GM18870 (cell line): ENCODE measurements around the gene PREX1.
"Not testable (repeated sequence)": the region's sequence is repeated elsewhere in the genome, so short reads cannot be mapped to it uniquely, and the experiment has no call there.

Experiments
- ATAC-seq: cut with Tn5 transposase; IDR thresholded peaks from one replicate; pipeline ENCODE4 v1.9.1; 2021; ENCODE audit warnings: moderate library complexity; ENCODE audit not compliant: unreplicated experiment

The PREX1 gene

DNA sequence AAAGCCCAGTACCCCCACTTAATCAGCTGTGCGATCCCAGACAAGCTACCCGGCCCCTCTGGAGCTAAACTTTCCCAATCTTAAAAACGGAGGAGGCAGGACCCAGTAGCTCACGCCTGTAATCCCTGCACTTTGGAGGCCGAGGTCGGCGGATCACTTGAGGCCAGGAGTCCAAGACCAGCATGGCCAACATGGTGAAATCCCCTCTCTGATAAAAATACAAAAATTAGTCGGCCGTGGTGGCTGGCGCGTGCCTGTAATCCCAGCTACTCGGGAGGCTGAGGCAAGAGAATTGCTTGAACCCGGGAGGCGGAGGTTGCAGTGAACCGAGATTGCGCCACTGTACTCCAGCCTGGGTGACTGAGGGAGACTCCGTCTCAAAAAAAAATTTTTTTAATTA lies 1.3 kb downstream of the PREX1 start:
- not testable (repeated sequence) for ATAC-seq

DNA sequence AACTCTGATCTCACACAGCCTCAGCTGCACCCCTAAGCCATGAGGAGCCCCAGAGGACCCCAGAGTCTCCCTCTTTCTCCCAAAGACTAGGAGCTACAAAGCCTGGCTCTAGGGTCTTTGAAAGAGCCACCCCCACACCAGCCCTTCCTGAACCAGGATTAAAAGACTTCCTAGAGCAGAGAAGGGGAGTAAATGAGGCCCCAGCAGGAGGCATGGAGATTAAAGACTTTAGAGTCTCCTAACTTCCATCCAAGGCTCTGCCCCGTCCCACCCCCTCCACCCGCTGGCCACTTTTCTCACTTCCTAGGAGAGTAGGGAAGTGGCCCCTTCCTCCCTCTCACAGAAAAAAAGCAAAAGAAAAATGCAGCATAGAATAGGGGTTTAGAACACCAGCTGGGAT lies 1.7 kb downstream of the PREX1 start:
- no peak for ATAC-seq

DNA sequence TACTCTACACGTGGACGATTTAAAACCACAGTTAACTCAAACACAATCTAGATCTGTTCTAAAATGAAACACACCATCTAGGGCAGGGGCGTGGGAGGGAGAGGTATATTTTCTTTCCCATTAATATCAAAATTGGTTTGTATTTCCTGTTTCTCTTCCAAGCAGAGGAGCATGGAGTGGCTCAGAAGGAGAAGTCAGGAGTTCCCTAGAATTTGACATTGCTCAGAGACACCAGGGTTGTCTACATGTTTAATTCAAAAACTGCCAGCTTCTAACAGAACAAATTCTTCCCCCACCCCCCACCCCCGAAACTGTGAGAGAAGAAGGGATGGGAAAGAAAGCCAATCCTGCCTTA lies 2.3 kb downstream of the PREX1 start:
- ATAC-seq: no peak

DNA sequence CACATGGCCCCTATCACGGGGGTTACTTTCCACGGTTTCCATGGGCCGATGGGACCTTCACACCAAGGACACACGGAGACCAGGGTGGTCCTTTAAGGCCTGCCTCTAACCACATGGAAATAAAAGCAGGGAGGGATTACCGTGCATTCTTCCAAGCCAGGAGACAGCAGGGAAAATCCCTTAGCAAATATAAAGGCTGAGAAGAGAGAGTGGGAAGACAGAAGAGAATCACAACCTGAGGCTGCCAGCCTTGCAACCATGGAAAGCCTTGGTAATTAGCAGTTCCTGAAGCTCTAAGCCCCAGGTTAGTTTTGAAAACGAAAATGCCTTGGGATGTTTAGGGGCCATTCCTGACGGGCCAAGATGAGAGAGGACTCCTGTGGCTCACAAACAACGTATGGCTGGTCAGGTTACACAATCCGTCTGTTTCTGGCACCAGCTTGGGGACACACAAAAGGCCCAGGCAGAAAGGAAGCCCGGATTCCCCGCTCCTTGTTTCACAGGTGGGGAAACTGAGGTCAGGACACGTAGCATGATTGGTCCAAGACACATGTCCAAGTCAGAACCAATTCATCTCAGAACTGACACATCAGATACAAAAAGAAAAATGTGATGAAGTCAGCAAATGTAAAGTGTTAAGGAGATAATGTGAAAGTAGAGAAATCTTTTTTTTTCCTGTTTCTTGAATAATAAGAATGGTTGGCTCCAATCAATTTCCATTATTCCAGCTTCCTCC lies 2.8 kb downstream of the PREX1 start:
- ATAC-seq: no peak

DNA sequence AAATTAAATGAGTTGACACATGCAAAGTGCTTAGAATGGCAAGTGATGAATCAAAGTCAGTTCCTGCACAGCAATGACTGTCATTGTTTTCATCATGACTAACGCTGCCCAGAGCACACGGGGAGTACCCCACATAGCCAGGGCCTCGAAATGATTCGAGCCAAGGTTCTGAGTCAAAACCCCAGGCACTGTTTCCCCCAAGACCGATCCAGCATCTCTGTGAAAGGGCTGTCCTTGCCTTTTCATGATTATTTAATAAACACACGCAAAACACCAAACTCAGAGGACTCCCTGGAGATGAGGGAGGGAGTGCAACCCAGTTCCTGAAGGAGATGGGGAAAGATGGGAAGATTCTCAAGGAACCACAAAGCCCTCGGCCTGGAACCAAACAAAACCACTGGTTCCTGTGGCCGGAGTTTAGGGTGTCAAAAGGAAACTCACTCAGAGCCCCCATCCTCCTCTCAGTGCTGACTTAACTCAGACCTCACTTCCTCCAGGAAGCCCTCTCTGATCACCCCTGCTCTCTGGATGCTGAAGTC lies 3.8 kb downstream of the PREX1 start:
- no peak for ATAC-seq

DNA sequence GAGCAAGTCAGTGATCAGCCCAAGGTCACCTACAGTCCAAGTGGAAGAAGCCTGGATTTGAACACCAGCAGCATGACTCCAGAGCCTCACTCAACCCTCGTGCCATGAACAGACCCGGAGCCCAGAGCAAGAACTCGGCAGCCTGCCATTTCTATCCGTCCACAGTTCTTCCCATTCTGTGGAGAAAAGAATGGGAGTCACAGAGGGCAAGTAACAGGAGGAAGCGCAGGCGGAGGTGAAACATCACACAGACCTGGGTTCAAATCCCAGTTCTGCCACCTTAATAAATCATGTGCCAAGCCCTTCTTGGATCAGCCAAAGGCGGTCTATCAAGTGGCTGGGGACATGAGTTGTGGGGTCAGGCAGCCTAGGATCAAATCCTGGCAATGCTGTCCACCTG lies 4.3 kb downstream of the PREX1 start:
- no peak for ATAC-seq

DNA sequence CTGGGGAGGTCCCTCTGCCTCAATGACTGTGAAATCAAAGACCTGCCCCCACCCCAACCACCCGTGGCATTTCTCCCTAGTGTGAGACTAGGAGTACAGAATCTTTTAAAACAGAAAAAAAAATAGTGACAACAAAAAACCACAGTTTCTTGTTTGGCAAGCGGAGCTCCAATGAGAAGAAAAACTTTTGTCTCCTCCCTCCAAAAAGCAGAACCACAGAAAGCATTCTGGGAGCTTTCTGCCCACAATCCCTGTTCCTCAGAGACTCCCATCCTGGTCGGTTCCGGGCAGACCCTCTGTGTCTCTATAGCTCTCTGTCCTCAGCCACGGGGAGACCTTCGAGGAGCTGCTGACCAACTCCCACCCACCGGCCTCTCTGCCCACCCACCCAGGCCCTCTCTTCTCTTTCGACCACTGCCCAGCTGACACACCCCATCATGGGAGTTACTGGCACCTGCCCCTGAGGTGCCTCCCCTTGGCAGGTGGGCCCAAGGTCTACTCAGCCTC lies 4.9 kb downstream of the PREX1 start:
- ATAC-seq: no peak

DNA sequence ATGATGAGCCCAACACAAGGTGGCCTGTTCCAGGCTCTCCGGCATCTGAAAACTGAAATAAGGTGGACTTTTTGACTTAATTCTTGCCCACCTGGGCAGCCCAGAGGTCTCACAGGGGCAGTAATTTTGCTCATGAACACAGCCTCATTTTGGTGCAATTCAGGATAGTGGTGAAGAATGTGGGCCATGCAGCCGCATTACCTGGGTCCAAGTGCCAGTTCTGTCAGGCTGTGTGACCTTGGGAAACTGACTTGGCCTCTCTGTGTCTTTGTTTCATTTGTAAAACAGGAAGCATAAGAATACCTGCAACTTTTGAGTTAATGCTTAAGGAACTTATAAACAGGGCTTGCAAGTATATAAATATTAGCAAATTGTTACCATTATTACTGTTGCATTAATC lies 5.6 kb downstream of the PREX1 start:
- no peak for ATAC-seq

DNA sequence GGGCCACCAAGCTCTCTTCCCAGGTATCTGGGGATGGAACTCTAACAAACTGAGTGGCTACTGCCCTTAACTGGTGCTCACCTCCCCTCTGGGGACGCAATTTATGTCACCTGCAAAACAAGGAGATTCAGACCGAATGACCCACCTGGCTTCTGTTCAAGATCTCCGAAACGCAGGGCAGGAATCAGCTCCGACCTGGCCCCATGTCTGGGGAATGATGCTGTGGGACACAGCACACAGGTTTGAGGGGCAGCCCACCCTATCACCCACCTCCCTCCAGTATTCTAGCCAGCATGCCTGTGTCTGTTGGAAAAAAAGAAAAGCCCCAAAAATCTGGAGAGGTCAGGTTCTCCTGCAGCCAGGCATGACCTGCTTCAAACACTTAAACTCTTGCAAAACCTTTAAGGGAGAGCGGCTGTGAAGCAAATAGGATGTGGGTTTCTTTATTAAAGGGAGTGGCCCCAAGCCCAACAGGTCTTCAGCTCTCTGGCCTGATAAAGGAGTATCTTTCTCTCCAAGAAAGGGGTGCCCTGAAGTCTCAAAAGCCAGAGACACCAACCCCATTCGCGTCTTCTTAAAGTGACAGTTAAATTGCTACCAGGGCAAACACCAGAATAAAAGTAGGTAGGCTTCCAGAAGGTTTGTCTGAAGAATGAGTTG lies 6.4 kb downstream of the PREX1 start:
- ATAC-seq: no peak

DNA sequence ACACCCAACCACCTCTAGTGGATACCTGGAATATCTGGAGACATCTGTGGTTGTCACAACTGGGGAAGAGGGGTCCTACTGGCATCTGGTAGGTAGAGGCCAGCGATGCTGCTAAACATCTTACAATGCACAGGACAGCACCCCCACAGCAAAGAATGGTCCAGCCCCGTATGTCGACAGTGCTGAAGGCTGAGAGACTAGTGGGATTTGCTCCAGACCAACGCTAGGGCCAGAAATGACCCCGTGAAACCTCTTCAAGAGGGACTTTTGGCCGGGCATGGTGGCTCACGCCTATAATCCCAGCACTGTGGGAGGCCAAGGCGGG lies 7.2 kb downstream of the PREX1 start:
- no peak for ATAC-seq

DNA sequence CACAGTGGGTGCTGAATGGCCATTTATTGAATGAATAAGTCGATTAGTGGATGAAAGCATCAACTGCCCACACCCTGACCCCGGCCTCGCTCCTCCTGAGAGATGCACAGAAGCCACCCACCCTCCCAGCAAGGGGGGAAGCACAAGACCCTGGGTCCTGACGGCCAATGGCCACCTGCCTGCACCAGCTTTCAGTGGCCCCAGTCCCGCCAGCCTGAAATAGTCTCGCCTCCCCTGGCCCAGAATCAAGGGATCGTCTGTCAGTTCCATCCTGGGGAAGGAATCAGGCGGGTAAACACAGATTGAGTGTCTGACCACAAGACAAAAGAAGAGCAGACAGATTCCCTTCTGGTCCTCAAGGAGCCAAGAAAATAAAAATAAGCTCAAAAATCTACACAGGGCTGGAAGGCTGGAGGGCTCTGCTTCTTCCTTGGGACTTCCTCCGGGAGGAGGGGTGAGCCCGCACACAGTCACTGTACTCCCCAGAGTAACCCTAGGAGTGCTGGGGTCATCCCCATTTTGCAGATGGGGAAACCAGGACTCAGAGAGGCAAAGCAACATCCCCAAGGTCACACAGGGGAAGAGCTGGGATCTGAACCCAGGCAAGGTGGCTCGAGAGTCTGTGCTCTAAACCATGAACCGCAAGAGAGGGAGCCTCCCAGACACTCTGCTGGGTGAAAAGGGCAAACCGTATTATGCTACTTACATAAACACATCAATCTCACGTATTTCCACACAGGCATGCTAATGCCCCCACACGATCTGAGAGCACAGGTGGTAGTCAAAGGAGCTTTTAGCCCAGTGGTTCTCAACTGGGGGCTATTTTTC lies 7.8 kb downstream of the PREX1 start:
- no peak for ATAC-seq

DNA sequence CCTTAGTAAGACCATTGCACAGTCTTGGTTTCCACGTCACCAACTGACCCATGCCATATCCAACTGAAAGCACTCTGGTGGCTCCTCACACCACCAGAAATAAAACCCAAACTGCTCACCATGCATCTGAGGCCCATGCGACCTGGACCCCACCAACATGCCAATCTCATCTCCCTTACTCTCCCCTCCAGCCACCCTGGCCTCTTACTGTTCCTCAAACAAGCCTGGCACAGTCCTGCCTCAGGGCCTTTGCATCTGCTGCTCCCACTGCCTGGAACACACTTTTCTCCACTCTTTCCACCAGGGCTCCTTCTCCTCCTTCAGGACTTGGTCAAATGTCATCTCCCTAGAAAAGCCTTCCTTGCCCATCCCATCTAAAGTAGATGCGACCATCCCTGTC lies 8.7 kb downstream of the PREX1 start:
- no peak for ATAC-seq

DNA sequence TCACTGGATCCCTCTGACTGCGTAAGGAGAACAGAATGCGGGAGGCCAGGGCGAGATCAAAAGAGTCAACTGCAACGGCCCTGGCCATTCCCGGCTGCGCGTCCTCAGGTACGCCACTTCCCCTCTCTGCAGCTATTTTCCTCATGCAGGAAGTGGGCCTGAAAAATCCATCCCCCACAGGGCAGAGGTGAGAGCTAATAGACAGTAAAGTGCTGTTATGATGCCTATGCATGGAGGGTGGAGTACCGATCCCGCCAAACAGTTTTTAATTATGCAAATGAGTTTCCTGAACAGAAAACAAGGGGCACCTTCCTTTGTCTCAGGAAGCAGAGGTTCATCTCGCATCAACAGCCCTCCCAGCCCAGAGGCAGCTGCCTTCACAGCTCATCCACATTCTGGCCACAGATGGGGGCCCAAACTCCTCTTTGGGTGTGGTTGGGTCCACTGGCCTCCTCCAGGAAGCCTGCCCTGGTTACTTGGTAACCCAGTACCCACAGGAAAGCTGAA lies 9.3 kb downstream of the PREX1 start:
- ATAC-seq: no peak

DNA sequence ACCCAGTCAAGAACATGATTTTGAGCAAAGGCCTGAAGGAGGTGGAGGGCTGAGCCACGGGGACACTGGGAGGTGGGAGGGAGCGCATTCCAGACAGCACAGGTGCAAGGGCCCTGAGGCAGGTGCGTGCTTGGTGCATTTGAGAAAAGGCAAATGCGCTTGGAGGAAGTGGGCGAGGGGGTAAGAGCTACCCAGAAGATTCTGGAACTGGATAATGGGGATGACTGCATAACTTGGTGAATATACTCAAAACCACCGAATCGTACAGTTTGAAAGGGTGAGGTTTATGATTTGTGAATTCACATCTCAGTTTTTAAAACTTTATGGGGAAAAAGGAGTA lies 9.8 kb downstream of the PREX1 start:
- no peak for ATAC-seq

DNA sequence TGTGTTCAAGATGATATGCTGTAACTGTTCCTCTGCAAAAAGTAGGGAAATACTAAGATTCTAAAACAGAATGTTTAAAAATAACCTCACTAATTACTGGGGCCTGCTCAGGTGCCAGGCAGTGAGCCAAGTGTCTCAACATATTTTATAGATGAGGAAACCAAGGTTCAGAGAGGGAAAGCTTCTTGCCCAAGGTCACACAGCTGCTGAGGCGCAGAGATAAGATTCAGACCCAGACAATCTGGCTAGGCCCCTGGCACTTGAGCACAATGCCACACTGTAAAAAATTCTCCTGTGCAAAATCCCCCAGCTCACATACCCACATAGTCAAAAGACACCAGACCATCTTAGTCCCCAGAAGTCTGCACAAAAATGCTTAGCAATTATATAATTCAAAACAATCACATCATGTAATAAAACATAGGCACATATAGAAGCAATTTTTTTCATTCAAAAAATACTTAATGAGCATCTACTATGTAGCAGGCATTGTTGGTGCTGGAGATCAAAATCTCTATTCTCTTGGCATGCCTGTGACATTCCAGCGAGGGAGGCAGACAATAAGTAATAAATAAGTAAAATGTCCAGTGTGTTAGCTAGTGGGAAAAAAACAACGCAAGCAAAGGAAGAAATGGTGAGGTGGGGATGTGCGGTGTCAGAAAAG lies 10.3 kb downstream of the PREX1 start:
- ATAC-seq: no peak

DNA sequence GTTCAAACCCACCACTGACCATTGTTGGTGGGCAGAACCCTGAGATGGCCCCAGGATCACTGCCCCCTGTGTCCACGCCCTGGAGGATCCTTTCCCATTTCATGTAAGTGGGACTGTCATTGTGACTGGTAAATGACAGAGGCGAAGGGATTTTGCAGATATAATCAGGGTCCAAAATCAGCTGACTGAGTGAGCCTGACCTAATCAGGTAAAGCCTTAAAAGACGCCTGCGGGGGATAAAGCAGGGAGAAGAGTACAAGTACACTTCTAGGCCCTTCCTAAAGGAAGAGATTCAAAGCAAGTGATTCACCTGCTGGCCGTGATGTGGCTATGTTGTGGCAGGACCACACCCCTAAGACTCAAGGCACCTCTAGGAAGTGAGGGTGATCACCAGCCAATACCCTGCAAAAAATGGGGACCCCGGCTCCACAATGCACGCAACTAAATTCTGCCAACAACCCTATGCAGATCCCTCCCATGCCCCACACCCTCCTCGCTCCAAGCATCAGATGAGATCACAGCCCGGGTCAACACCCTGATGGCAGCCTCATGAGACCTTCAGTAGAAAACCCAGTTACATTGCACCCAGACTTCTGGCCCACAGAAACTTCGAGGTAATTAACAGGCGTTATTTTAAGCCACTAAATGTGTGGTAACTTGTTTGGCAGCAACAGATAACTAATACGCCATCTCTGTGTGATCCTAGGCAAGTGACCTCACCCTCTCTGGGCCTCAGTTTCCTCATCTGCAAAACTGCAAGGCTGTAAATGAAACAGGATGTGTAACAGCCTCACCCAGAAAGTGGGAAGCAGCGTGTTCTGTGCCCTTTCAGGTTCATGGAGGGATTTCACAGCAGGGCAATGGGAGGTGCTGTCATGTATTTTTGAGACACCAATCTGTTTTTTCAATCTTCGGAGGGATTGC lies 11.3 kb downstream of the PREX1 start:
- no peak for ATAC-seq

DNA sequence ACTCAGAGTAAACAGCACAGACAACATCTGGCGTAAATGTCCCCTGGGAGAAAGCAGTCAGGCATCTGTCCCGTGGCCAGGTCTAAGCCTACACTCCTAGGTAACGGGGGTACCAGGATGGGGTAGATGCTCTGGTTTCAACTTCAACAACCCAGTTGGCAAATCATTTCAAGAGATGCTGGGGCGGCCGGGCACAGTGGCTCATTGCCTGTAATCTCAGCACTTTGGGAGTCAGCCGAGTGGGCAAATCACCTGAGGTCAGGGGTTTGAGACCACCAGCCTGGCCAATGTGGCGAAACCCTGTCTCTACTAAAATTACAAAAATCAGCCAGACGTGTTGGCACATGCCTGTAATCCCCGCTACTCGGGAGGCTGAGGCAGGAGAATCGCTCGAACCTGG lies 12.3 kb downstream of the PREX1 start:
- ATAC-seq: no peak

DNA sequence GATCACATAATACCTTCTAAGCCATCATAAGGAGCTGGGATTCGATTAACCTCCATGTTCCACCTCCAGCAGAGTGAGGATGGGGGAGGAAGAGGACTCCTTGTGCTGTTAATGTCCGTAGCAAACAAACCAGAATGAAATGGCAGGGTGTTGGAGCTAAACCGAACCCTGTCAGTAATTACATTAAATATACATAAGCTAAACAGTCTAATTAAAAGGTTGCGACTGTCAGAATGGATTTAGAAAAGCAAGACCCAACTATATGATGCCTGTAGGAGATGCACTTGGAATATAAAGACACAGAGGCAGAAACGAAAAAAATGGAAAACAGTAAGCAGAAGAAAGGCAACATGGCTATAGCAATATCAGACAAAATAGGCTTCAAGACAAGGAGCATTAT lies 13.2 kb downstream of the PREX1 start:
- no peak for ATAC-seq

DNA sequence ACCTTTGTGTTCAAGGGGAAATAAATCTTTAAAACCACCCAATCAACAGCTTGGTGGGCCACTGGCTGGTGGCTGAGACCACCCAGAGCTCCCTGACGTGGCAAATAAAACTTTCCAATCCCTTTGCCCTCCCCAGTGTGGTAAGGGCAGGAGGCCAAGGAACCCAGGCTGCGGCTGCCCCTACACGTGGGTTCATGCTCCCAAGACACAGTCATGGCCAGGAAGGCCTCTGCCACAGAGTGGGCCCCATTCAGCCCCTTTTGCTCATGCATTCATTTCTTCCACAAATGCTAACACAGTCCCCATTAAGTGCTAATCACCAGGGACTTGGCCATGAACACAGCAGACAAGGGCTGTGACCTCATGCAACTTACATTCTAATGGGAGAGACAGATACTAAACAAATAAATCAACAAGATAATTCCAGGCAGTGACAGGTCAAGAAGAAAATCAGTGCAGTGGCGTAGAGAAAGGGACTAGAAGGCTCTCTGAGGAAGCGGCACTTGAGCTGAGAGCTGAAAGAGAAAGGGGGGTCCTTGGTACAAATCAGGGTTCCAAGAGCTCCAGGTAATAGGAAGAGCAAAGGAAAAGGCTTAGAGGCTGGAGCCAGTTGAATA lies 13.8 kb downstream of the PREX1 start:
- ATAC-seq: no peak

DNA sequence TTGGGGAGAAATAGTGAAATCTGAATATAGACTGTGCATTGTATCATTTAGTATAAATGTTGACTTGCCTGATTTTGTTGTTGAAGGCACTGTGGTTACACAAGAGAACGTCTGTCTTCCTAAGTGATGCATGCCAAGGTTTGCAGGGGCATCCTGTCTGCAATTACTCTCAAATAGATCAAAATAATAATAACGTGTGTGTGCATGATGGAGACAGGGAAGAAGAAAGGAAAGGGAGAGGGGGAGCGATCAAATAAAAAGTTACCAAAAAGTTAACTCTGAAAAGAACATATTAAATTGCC lies 14.4 kb downstream of the PREX1 start:
- ATAC-seq: no peak
